NCI-H2029 treated with DMSO at 0.1 percent for 48 hours (cell line): Measurements from ENCODE around the gene SLC1A5.
"Not testable (repeated sequence)": the region's sequence is repeated elsewhere in the genome, so short reads cannot be mapped to it uniquely, and the experiment has no call there.

Experiments used
- DNase-seq: peaks from one replicate; lab custom pipeline; 2025; lab: John Stamatoyannopoulos, UW

The SLC1A5 gene

DNA sequence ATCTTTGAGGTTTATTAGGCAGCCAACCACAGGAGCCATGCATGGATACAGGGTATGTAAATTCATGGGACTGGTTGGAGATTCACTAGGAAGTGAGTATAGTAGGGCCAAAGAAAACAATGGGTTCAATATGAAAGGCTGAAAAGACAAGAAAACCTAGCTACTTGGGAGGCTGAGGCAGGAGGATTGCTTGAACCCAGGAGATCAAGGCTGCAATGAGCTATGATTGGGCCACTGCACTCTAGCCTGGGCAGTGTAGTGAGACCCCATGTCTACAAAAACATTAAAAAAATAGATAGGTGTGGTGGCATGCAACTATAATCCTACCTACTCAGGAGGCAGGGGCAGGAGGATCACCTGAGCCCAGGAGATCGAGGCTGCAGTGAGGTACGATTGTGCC is 10.3 kb upstream of the SLC1A5 start:
- DNase-seq: no peak

DNA sequence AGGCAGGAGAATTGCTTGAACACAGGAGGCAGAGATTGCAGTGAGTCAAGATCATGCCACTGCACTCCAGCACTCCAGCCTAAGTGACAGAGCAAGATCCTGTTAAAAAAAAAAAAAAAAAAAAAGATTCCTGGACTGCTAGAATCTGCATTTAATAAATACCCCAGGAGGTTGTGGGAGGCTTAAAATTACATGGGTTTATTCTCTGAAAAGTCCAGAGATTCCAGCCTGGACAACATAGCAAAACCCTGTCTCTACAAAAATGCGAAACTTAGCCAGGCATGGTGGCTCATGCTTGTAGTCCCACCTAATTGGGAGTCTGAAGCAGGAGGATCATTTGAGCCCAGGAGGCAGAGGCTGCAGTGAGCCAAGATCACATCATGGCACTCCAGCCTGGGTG is 9.5 kb upstream of the SLC1A5 start:
- DNase-seq: no peak

DNA sequence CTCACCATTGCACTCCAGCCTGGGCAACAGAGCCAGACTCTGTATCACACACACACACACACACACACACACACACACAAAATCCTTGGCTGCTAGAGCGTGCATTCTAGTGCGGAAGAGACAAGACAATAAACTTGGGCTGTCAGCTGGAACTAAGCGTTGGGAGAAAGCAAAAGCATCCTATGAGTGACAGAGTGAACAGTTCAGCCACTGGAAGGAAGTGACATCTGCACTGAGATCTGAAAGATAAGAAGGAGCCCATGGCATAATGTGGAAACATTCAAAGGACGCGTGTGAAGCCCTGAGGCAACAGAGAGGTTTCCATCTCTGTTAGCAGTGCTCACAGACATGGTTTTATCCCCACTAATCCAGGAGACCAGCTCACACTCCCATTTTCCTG is 3.5 kb upstream of the SLC1A5 start:
- DNase-seq: no peak

DNA sequence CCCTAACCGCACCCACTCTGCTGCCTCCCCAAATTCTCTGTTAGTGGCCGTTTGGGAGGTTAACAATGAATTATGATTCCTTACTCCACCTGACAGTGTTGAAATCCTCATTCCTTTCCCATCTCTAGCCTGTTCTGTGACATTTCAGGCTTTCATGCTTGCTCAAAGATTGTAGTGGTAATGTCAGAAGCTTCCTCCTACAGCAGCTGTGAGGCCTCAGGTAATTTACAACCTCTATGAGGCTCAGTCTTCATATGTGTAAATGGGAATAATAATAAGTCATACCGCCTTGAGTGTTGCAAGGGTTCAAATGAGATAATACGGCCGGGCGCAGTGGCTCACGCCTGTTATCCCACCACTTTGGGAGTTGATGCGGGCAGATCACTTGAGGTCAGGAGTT is 977 bp upstream of the SLC1A5 start:
- no peak for DNase-seq

DNA sequence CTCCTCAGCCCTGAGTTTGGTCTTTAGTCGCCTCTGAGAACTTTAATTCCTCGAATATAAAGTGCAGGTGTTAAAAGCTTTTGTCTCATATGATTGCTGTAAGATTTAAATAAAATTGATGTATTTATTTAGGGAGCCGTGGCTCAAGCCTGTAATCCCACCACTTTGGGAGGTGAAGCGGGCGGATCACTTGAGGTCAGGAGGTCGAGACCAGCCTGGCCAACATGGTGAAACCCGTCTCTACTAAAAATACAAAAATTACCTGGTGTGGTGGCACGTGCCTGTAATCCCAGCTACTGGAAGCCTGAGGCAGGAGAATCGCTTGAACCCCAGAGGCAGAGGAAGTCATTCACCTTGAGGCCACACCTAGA is 559 bp upstream of the SLC1A5 start:
- DNase-seq: no peak

DNA sequence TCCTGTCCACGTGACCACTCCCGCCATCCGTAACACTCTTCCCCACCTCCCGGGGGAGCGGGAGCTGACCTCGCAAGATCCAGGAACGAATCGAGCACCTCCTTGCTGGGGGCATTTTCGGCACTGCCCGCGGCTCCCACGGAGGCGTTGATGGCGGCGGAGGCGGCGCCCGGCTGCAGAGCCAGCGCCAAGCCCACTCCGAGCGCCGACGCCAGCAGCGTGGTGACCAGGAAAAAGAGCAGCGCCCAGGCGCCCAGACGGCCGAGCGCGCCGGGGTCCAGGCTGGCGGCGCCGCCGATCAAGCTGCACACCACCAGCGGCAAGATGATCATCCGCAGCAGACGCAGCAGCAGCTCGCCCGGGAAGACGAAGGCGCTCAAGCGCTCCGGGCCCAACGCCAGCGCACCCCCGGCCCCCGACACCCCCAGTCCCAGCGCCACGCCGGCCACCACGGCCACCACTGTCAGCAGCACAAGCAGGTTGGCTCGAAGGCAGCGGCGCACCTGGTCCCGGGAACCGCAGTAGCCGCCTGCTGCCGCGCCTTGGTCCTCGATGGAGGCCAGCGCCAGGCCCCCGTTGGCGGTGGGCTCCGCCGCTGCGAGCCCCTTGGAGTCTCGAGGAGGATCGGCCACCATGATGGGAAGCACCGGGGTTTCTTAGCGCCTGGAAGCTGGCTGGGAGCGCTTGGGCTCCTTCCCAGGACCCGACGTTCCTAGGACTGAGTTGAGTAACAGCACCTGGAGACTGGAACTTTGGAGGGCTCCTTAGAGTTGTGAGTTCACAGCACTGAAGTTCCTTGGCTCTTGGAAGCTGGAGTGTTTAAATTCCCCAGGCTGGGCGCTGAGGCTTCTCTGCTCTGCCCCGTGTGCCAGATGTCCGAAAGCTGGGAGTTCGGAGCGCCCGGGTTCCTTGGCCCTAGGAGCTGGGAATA is 798 bp downstream of the SLC1A5 start:
- DNase-seq: no peak

DNA sequence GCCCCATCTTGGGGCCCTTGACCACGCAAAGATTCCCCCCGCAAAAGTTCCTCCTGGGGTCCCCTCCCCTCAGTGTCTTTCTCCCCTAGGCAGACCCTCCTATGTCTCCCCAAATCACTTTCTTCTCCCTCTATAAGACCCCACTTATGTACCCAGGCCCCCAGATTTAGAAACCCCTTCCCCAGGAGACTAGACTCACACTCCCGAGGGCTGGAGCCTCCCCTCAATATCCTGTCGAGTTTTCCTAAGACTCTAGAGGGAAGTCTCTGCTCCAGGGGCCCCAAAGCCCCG is 1.4 kb downstream of the SLC1A5 start:
- no peak for DNase-seq

DNA sequence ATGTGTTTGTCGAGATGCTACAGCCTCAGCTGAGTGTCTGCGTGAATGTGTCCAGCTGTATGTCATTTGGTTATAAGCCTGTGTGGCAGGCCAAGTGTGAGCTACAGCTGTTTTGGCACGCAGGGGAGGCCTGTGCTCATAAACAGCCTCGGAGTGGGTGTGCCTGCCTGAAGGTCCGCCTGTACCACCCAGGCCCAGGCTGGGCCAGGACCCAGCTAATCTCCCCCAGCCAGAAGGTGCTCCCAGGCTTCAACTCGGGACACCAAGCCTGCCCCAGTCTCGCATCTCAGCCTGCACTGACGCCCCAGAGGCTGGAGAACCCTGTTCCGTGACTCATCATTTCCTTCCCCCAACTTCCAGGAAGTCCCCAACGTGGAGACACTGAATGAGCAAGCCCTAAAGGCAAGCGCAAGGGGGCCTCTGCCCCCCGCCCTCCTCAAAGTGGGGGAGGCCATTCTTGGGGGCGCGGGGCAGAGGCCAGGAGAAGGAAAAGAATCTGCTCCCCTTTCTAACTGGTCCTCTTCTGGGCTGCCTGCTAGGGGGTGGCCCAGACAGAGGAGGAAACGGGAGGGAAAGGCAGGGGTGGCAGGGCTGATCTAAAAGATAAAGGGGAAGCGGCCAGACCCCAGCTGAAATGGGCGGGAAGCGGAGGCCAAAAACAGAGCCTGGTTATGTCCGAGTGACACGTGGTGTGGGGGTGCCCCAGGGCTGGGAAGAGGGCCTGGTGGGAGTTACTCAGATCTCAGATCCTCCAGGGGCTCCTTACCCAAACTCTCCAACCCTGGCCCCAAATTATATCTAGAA is 2.0 kb downstream of the SLC1A5 start:
- DNase-seq: peak; percentile 78

DNA sequence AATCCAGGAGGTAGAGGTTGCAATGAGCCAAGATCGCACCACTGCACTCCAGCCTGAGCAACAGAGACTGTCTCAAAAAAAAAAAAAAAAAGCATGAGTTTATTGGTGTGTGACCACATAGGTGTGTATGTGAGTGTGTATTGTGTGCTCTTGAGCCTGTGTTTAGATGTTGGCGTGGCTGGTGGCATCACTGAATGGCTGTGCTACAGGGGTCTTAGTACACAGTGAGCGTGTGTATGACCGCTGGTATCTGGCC is 2.5 kb downstream of the SLC1A5 start:
- DNase-seq: peak; percentile 78

DNA sequence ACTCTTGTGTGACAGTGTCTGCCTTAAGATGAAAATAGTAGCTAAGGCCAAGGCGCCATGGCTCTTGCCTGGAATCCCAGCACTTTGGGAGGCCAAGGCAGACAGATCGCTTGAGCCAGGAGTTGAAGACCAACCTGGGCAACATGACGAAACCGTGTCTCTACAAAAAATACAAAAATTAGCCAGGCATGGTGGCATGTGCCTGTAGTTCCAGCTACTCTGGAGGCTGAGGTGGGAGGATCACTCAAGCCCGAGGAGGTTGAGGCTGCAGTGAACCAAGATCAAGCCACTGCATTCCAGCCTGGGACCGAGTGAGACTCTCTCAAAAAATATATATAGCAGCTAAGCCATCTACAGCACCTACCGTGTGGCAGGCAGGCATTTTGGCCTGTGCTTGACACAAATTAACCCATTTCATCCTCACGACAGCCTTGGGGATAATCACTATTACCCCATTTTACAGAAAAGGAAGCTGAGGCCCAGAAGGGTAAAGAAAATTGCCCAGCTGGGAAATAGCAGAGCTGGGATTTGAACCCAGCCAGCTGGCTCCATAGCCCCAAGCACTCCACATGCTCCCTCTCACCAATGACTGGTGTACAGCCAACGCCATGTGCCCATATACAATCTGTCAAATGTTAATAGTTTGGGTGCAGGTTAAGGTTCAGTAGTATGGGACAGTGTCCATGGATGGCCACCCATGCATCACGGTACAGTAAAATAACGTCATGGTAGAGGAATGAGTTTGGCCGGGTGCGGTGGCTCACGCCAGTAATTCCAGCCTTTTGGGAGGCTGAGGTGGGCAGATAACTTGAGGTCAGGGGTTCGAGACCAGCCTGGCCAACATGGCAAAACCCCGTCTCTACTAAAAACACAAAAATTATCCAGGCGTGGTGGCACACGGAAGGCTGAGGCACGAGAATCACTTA is 3.1 kb downstream of the SLC1A5 start:
- DNase-seq: no peak

DNA sequence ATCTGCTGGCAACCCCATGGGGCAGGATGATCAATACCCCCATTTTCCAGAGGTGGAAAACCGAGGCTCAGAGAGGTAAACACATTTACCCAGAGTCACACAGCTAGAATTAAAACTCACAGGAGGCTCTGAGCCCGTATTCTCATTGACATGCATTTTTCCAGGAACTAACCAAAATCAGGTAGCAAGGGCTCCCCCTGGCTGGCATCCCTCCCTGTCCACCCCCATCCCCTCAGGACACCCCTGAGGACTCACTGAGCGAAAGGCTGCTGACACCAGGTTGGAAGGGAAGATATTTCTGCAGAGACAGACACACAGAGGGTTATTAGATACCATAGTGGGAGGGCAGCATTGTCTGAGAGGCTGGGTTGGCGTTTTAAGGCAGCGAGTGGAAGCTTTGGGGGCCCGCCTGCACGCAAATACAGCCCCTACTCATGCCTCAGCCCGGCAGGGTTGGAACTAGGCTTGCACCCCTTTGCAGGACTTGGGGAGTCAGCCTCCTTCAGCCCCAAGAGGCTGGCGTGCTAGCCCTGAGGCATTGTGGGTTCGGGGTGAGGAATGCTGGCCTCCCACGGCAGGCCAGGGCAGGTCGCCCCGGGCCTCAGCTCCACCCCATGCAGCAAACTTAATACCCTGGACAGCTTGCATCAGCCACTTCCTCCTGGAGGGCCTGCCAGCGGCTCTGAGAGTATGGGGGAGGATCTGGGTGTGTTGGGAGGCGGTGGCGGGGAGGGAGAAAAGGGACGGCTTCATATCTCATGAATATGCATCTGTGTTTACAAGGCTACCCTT is 3.9 kb downstream of the SLC1A5 start:
- DNase-seq: peak; percentile 57

DNA sequence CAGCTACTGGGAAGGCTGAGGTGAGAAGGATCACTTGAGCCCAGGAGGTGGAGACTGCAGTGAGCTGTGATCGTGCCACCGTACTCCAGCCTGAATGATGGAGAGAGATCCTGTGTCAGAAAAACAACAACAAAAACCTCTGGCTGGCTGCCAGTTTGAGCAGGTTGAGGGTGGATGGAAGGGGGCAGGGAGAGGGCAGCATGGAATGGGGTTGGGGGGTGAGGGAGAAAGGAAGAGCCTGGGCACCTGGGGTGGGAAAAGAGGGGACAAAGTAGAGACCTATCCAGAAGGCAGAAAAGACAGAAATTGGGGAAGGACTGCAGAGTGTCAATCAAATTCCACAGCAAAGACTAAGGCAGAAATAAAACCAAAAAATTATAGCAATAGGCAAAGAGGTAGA is 4.7 kb downstream of the SLC1A5 start:
- DNase-seq: peak; percentile 60

DNA sequence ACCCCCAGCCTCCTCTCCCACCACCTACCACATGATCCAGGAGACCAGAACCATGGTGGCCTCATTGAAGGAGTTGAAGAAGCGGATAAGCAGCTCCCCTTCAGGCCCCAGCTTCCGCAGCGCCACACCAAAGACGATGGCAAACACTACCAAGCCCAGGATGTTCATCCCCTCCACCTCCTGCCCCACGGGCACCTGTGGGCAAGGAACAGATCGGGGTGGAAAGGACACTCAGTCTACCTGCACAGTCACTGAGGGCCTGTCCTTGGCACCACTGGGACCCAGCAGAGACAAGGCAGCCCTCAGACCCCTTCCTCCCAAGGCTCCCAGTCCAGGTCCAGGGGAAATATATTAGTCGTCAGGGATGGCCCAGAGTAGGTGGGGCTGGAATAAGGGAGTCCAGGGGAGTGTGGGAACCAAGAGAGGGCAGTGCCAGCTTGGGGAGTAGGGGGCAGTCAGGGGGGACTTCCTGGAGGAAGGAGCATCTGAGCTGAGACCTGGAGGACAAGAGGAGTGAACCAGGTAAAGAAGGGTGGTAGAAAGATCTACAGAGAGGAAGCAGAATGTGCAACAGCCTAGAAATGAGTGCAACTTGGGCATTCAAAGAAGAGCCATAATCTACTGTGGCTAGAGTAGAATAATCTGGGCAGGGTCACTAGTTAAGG is 5.9 kb downstream of the SLC1A5 start:
- DNase-seq: no peak

DNA sequence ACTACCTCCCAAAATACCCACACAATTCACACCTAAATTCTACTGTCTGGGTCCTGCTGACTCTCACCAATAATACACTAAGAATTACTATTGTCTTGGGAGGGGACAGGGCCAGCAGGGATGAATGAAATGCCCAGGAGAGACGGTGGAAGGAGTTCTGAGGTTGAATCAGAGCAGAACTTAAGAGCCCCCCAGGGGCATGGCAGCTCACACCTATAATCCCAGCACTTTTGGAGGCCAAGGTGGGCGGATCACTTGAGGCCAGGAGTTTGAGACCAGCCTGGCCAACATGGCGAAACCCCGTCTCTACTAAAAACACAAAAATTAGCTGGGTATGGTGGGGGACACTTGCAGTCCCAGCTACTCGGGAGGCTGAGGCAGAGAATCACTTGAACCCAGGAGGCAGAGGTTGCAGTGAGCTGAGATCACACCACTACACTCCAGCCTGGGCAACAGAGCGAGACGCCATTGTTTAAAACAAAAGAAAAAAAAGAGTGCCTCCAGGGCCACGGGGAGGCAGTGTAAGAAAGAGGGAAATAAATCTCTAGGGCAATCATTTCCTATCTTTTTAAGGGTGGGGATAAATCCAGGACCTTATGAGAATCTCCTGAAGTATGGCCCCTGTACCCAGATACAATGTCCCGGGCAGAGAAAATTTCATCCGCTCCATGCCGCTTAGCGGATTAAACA is 10.3 kb downstream of the SLC1A5 start:
- DNase-seq: not testable (repeated sequence)

DNA sequence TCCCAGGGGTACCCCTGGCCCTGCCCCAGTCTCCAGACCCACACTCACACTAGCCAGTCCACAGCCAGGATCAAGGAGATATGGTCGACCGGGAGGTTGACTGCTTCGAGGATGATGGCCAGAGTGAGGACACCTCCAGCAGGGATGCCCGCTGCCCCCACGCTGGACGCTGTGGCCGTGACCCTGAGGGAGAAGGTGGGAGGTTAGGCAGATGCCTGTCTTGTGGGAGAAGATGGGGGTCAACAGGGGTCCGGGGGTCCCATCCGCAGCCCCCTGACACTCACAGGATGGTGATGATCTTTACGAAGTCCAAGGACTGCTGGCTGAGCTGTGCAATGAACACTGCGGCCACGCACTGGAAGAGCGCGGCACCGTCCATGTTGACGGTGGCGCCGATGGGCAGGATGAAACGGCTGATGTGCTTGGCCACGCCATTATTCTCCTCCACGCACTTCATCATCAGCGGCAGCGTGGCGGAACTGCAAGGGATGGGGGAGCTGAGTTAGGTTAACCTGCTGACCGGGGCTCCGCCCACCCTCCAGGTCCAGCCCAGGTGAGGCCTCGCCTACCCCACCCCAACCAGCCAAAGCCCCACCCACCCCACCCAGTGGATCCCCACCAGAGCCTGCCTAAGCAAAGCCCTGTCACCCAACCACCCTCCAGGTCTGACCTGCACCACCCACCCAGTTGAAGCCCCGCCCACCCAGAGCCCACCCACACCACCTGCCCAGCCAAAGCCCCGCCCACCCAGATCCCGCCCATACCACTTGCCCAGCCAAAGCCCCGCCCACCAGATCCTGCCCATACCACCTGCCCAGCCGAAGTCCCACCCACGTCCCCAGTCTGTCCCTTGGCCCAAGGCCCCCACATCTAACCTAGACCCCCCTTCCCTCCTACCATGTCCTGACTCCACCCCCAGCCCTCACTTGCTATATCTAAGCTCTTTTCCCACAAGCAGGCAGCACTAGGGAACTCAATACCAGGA is 11.2 kb downstream of the SLC1A5 start:
- no peak for DNase-seq

DNA sequence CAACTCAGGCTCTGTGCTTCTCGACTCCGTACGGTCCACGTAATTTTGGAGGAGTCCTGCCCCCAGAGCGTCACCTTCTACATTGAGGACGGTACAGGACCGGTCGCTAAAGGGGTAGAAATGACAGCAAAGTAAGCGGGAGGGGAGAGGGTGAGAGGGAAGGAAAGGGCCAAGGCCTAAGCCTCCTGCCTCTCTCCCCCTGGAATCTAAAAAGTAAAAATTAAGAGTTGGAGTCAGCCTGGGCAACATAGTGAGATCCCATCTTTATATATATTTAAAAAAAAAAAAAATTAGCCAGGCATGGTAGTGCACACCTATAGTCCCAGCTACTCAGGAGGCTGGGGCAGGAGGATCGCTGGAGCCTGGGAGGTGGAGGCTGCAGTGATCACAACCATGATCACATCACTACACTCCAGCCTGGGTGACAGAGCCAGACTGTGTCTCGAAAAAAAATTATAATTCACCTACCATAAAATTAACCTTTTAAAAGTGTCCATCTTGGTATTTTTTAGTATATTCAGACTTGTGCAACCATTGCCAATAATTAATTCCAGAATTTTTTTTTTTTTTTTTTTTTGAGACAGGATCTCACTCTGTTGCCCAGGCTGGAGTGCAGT is 12.6 kb downstream of the SLC1A5 start:
- no peak for DNase-seq

DNA sequence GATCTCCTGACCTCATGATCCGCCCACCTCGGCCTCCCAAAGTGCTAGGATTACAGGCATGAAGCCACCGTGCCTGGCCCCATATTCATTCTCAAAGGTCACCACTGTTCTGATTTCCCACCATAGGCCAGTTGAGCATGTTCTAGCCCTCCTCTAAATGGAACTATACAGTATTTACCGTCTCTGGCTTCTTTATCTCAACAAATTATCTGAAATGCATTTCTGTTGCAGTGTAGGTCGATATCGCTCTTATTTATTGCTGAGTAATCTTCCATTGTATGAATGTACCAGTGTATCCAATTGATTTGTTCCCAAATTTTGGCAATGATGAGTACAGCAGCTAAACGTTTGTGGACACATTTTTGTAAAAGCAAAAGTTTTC is 15.4 kb downstream of the SLC1A5 start:
- DNase-seq: no peak

DNA sequence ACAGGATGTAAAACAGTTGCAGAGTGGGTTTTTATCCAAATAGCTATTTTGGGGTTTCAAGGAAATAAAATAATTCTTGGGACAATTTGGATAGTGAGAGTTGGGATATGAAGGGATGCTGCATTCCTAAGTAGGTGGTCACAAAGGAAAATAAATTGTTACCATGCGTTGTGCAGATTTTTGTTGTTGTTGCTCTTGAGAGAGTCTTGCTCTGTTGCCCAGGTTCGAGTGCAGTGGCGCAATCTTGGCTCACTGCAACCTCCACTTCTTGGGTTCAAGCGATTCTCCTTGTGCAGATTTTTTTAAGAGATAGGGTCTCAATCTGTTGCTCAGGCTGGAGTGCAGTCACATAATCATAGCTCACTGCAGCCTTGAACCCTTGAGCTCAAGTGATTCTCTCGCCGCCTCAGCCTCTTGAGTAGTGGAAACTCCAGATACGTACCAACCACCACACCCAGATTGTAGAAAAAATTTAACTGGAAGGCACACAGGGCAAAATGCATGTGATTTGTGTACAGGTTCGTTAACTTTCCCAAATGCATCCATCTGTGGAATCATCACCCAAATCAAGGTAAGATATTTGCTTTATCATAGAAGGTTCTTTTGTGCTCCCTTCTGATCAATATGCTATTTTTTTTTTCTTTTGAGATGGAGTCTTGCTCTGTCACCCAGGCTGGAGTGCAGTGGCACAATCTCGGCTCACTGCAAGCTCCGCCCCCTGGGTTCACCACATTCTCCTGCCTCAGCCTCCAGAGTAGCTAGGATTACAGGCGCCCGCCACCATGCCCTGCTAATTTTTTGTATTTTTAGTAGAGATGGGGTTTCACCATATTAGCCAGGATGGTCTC is 16.0 kb downstream of the SLC1A5 start:
- DNase-seq: no peak
